HEK293 (cell line): ENCODE measurements around the gene UBE2V1.

ENCODE experiments used
- SETDB1 ChIP-seq: IDR thresholded peaks from one replicate; pipeline ENCODE4 v1.6.1; 2017; ENCODE audit warnings: mild to moderate bottlenecking, low read length, moderate library complexity, mixed read lengths; ENCODE audit not compliant: insufficient read length
- TRIM28 ChIP-seq: IDR thresholded peaks from 2 replicates; pipeline ENCODE4 v1.6.1; 2011; ENCODE audit warnings: low read length, control low read depth, borderline replicate concordance
- ZNF585B ChIP-seq: fragments of 450-650 bp; formaldehyde crosslinking; IDR thresholded peaks from 2 replicates; pipeline ENCODE4 v1.5.1; 2016; ENCODE audit warnings: missing biosample characterization, missing genetic modification characterization
- TF ChIP-seq, protein P1 (sequence below): fragments of 450-650 bp; formaldehyde crosslinking; IDR thresholded peaks from 2 replicates; pipeline ENCODE4 v1.5.1; 2016; ENCODE audit warnings: missing biosample characterization, missing genetic modification characterization

DNA sequence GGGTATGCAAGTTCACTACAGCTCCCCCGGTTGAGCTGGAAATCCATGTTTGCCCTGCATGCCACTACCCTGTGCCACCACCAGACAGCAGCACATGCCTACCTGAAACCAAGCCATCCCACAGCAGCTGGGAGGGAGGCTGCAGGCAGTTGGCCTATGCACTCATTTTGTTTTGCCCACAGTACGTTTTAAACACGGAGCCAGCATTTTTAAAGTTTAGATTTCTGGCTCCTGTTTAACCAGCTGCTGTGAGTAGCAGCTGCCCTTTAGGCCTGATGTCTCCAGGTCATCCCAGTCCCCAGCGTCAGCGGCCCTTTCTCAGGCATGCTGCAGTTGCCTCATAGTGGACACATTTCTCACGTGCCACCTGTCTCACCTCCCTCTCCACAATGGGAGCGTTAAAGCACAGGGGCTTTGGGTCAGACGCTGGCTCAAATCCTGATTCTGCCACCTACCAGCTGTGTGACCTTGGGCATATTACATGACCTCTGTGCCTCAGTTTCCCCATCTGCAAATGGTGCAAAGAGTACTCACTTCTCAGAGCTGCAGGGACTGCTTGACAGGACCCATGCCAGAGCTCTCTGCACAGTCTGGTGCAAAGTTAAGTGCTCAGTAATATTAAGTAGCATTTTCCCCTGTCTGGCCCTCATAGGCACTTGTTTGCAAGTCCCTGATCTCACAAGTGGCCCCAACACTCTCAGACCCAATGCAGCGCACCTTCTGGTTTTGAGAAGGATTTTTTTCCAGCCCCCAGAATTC lies 8.2 kb upstream of the UBE2V1 start:
- TF ChIP-seq, protein P1, sequence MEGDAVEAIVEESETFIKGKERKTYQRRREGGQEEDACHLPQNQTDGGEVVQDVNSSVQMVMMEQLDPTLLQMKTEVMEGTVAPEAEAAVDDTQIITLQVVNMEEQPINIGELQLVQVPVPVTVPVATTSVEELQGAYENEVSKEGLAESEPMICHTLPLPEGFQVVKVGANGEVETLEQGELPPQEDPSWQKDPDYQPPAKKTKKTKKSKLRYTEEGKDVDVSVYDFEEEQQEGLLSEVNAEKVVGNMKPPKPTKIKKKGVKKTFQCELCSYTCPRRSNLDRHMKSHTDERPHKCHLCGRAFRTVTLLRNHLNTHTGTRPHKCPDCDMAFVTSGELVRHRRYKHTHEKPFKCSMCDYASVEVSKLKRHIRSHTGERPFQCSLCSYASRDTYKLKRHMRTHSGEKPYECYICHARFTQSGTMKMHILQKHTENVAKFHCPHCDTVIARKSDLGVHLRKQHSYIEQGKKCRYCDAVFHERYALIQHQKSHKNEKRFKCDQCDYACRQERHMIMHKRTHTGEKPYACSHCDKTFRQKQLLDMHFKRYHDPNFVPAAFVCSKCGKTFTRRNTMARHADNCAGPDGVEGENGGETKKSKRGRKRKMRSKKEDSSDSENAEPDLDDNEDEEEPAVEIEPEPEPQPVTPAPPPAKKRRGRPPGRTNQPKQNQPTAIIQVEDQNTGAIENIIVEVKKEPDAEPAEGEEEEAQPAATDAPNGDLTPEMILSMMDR: peak; percentile 84
- no peak for TF ChIP-seq ZNF585B (tag by site-specific recombination)
- no peak for TF ChIP-seq SETDB1
- no peak for TF ChIP-seq TRIM28
